Astrocyte (in vitro differentiated cells and primary cell): Measurements from ENCODE around the gene AAGAB. TPM values are rescaled to one million over a fixed set of nuclear protein-coding genes. Genes with fewer than 3 reads are reported as not detected.

Experiments used
- DNase-seq: peaks from one replicate; pipeline ENCODE4 v3.0.0-alpha.2; 2010; ENCODE audit warnings: low read depth
- FAIRE-seq: peaks from 2 replicates; lab custom pipeline; 2011; peaks lifted over from hg19 to GRCh38; lab: Jason Lieb, UNC
- H2AFZ ChIP-seq: 2 replicates; pipeline ENCODE4 v1.6.0; 2012; ENCODE audit warnings: low read depth, low read length, inconsistent platforms
- H3K27ac ChIP-seq: 2 replicates; pipeline ENCODE4 v1.5.1; 2011; ENCODE audit warnings: low read depth, low read length, inconsistent platforms
- H3K27me3 ChIP-seq: 2 replicates; pipeline ENCODE4 v1.6.0; 2011; ENCODE audit warnings: low read length, inconsistent platforms; ENCODE audit not compliant: insufficient read depth
- H3K36me3 ChIP-seq: 2 replicates; pipeline ENCODE4 v1.5.1; 2011; ENCODE audit warnings: low read length, inconsistent platforms; ENCODE audit not compliant: insufficient read depth
- H3K4me1 ChIP-seq: 2 replicates; pipeline ENCODE4 v1.5.1; 2011; ENCODE audit warnings: low read length, inconsistent platforms; ENCODE audit not compliant: insufficient read depth
- H3K4me2 ChIP-seq: 2 replicates; pipeline ENCODE4 v1.6.0; 2012; ENCODE audit warnings: low read length, inconsistent platforms
- H3K4me3 ChIP-seq: 2 replicates; pipeline ENCODE4 v1.5.1; 2011; ENCODE audit warnings: low read depth, mild to moderate bottlenecking, low read length, inconsistent platforms; ENCODE audit not compliant: insufficient read depth
- H3K79me2 ChIP-seq: 2 replicates; pipeline ENCODE4 v1.6.0; 2012; ENCODE audit warnings: mild to moderate bottlenecking, low read length, inconsistent platforms; ENCODE audit not compliant: insufficient read depth
- H3K9ac ChIP-seq: 2 replicates; pipeline ENCODE4 v1.6.0; 2012; ENCODE audit warnings: mild to moderate bottlenecking, low read length, inconsistent platforms
- H3K9me3 ChIP-seq: 2 replicates; pipeline ENCODE4 v1.5.1; 2012; ENCODE audit warnings: low read depth, mild to moderate bottlenecking, low read length, inconsistent platforms; ENCODE audit not compliant: insufficient read depth
- H4K20me1 ChIP-seq: 2 replicates; pipeline ENCODE4 v1.6.0; 2012; ENCODE audit warnings: low read length, inconsistent platforms; ENCODE audit not compliant: insufficient read depth
- H3K27ac Mint-ChIP-seq: one replicate; pipeline ENCODE4 v1.8.0; 2021; ENCODE audit warnings: mild to moderate bottlenecking, mixed read lengths; ENCODE audit not compliant: unreplicated experiment
- H3K27me3 Mint-ChIP-seq: one replicate; pipeline ENCODE4 v1.8.0; 2021; ENCODE audit warnings: low read depth, mixed read lengths; ENCODE audit not compliant: unreplicated experiment
- H3K36me3 Mint-ChIP-seq: one replicate; pipeline ENCODE4 v1.8.0; 2021; ENCODE audit warnings: low read depth, mixed read lengths; ENCODE audit not compliant: unreplicated experiment
- H3K4me1 Mint-ChIP-seq: one replicate; pipeline ENCODE4 v1.8.0; 2021; ENCODE audit warnings: low read depth, mixed read lengths; ENCODE audit not compliant: unreplicated experiment
- H3K4me3 Mint-ChIP-seq: one replicate; pipeline ENCODE4 v1.8.0; 2021; ENCODE audit warnings: mild to moderate bottlenecking, moderate library complexity, mixed read lengths; ENCODE audit not compliant: unreplicated experiment
- H3K9me3 Mint-ChIP-seq: one replicate; pipeline ENCODE4 v1.8.0; 2021; ENCODE audit warnings: mild to moderate bottlenecking, mixed read lengths; ENCODE audit not compliant: unreplicated experiment
- CTCF ChIP-seq: IDR thresholded peaks from 2 replicates; pipeline ENCODE4 v1.5.1; 2011; ENCODE audit warnings: low read depth, mild to moderate bottlenecking, inconsistent platforms, low read length, moderate library complexity; ENCODE audit not compliant: insufficient read depth
- EZH2 ChIP-seq: IDR thresholded peaks from 2 replicates; pipeline ENCODE4 v1.6.1; 2012; ENCODE audit warnings: mild to moderate bottlenecking, low read length, inconsistent platforms; ENCODE audit not compliant: insufficient read depth
- total RNA-seq: library from RNA; stranded (reverse); gene quantifications from 2 replicates; pipeline ENCODE4 v1.2.1, GENCODE V29; 2021

The AAGAB gene
- total RNA-seq, 1 donor from 2014 or later, result 52.2 TPM

- H3K27me3 Mint-ChIP-seq, result no peaks in the 10 kb centered on the region
- Histone ChIP-seq H3K4me3 (no peak overlapping the region), H3K9ac (no peak overlapping the region), H3K27ac (no peak overlapping the region), H3K79me2 (no peaks in the 10 kb centered on the region), H3K36me3 (peaks cover 37% of the 10 kb centered on the region), H4K20me1 (no peaks in the 10 kb centered on the region), H3K4me1 (peaks cover 17% of the 10 kb centered on the region), H3K4me2 (no peak overlapping the region), H3K9me3 (no peaks in the 10 kb centered on the region), H2AFZ (no peak overlapping the region), H3K27me3 (no peaks in the 10 kb centered on the region)
- DNase-seq (no peak), FAIRE-seq (no peak)
- no peak overlapping the region for H3K4me3 Mint-ChIP-seq
- peaks cover 18% of the 10 kb centered on the region for H3K4me1 Mint-ChIP-seq
- no peak for TF ChIP-seq EZH2
- TF ChIP-seq CTCF, result no peak
- no peaks in the 10 kb centered on the region for H3K9me3 Mint-ChIP-seq
- peaks cover 25% of the 10 kb centered on the region for H3K36me3 Mint-ChIP-seq
- peak overlapping the region; percentile 30 for H3K27ac Mint-ChIP-seq
Measured at GRCh38 chr15:67193223-67193990, 61.1 kb downstream of the AAGAB start.

- Mint-ChIP-seq H3K4me1 (peaks cover 11% of the 10 kb centered on the region), H3K9me3 (no peaks in the 10 kb centered on the region), H3K4me3 (no peak overlapping the region), H3K27ac (no peak overlapping the region), H3K36me3 (peaks cover 24% of the 10 kb centered on the region), H3K27me3 (no peaks in the 10 kb centered on the region)
- Histone ChIP-seq H3K4me1 (peaks cover 16% of the 10 kb centered on the region), H3K27ac (no peak overlapping the region), H3K79me2 (no peaks in the 10 kb centered on the region), H3K27me3 (no peaks in the 10 kb centered on the region), H4K20me1 (no peaks in the 10 kb centered on the region), H3K4me3 (no peak overlapping the region), H3K9me3 (no peaks in the 10 kb centered on the region), H2AFZ (no peak overlapping the region), H3K36me3 (peaks cover 41% of the 10 kb centered on the region), H3K9ac (no peak overlapping the region), H3K4me2 (no peak overlapping the region)
- no peak for FAIRE-seq
- TF ChIP-seq EZH2, result no peak
- no peak for TF ChIP-seq CTCF
- DNase-seq, result no peak
Measured at GRCh38 chr15:67192185-67192820, 62.2 kb downstream of the AAGAB start.

- Histone ChIP-seq H3K27ac (no peak overlapping the region), H3K36me3 (peaks cover 51% of the 10 kb centered on the region), H4K20me1 (peaks cover 5% of the 10 kb centered on the region), H3K27me3 (no peaks in the 10 kb centered on the region), H3K9ac (no peak overlapping the region), H3K9me3 (no peaks in the 10 kb centered on the region), H3K4me1 (peaks cover 11% of the 10 kb centered on the region), H3K4me2 (no peak overlapping the region), H3K79me2 (no peaks in the 10 kb centered on the region), H3K4me3 (no peak overlapping the region), H2AFZ (no peak overlapping the region)
- TF ChIP-seq CTCF, result no peak
- FAIRE-seq, result no peak
- DNase-seq, result no peak
- H3K36me3 Mint-ChIP-seq, result peaks cover 27% of the 10 kb centered on the region
- peaks cover 2% of the 10 kb centered on the region for H3K4me1 Mint-ChIP-seq
- no peak overlapping the region for H3K4me3 Mint-ChIP-seq
- no peaks in the 10 kb centered on the region for H3K9me3 Mint-ChIP-seq
- H3K27ac Mint-ChIP-seq, result no peak overlapping the region
- no peaks in the 10 kb centered on the region for H3K27me3 Mint-ChIP-seq
Measured at GRCh38 chr15:67190813-67191212, 63.6 kb downstream of the AAGAB start.
